ENCODE data around the gene SH3BP4.

- TF ChIP-seq POLR2AphosphoS5 (IDR thresholded peaks at IDR 0.05; ENCODE audit: borderline replicate concordance, low read depth, low read length) (no peak), EZH2 (IDR thresholded peaks at IDR 0.05) (no peak)
These were observed 29.6 kb downstream of the SH3BP4 start for GRCh38 chr2:234981197-234982095.
